K562 (cell line): ENCODE measurements around the gene NSUN2. TPM values are rescaled to one million over a fixed set of nuclear protein-coding genes. Genes with fewer than 3 reads are reported as not detected.

Experiments
- ATAC-seq: fragments of 200-7000 bp; cut with Tn5 transposase; 3 replicates; pipeline ENCODE4 v1.9.1; 2020; ENCODE audit warnings: moderate library complexity
- BruUV-seq: library from RNA; stranded (reverse); fragments of 400-500 nt; replicated peaks from 2 replicates; lab custom pipeline; 2021; lab: Mats Ljungman, UMichigan
- CTCF ChIA-PET: fragments of 300-600 bp; formaldehyde crosslinking; extraction: SDS; loops from one replicate; lab custom pipeline; 2021; ENCODE audit warnings: low intra/inter-chr PET ratio; lab: Yijun Ruan, JAX
- POLR2A ChIA-PET: fragments of 300-600, 350-650 bp; sonication (Branson Sonifier 250); formaldehyde crosslinking; extraction: SDS; loops from one replicate; lab custom pipeline; 2021; ENCODE audit warnings: antibody characterized with exemption, inconsistent platforms; lab: Yijun Ruan, JAX
- DNase-seq, 4 experiments: peaks; one replicate each; pipeline versions ENCODE4 v3.0.0 to v3.0.0-alpha.2; 2011 to 2018; ENCODE audit warnings: low spot score in 3 of 4, mixed read lengths in 3 of 4; ENCODE audit errors: extremely low read depth in 1 of 4
- FAIRE-seq: peaks from 2 replicates; lab custom pipeline; 2011; peaks lifted over from hg19 to GRCh38; lab: Jason Lieb, UNC
- H2AFZ ChIP-seq: 2 replicates; pipeline ENCODE4 v1.6.0; 2011; ENCODE audit warnings: low read depth, low read length, control low read depth, inconsistent platforms
- H3K27ac ChIP-seq: fragments of 200-600 bp; 3 replicates; pipeline ENCODE4 v1.8.0; 2011; ENCODE audit warnings: low read depth, mild to moderate bottlenecking, control low read depth, inconsistent platforms, low read length, moderate library complexity, mixed read lengths; ENCODE audit errors: extremely low read depth
- H3K27me3 ChIP-seq, 2 experiments: fragments of 300-600 bp in 1 of 2; 2 replicates in 1 of 2; 3 replicates in 1 of 2; pipeline versions ENCODE4 v1.6.0 to v1.8.0; 2011; ENCODE audit warnings: inconsistent platforms in 2 of 2, low read length in 2 of 2, mild to moderate bottlenecking in 1 of 2, mixed read lengths in 1 of 2, moderate library complexity in 1 of 2; ENCODE audit not compliant: control insufficient read depth in 2 of 2, insufficient read depth in 2 of 2
- H3K36me3 ChIP-seq: fragments of 300-600 bp; 3 replicates; pipeline ENCODE4 v1.8.0; 2011; ENCODE audit warnings: mild to moderate bottlenecking, low read length, inconsistent platforms; ENCODE audit not compliant: control insufficient read depth, insufficient read depth
- H3K4me1 ChIP-seq, 2 experiments: fragments of 200-600 bp in 1 of 2; replicated peaks in 1 of 2; 2 replicates in 1 of 2; 3 replicates in 1 of 2; pipeline versions ENCODE4 v1.5.1 to v1.8.0; 2011; ENCODE audit warnings: inconsistent platforms in 2 of 2, low read length in 2 of 2, mild to moderate bottlenecking in 1 of 2, mixed read lengths in 1 of 2, moderate library complexity in 1 of 2; ENCODE audit not compliant: control insufficient read depth in 2 of 2, insufficient read depth in 2 of 2
- H3K4me2 ChIP-seq: 2 replicates; pipeline ENCODE4 v1.6.1; 2011; ENCODE audit warnings: low read length, control low read depth, inconsistent platforms, mixed read lengths; ENCODE audit not compliant: insufficient read depth
- H3K4me3 ChIP-seq: fragments of 200-600 bp; sonication (generic), shearing (Covaris generic); 2 replicates; pipeline ENCODE4 v1.5.1; 2016; ENCODE audit warnings: control low read depth, inconsistent platforms
- H3K79me2 ChIP-seq: fragments of 200-600 bp; 3 replicates; pipeline ENCODE4 v1.8.0; 2011; ENCODE audit warnings: low read length, inconsistent platforms; ENCODE audit not compliant: control insufficient read depth, insufficient read depth
- H3K9ac ChIP-seq, 2 experiments: 2 replicates each; pipeline versions ENCODE4 v1.6.0 to v1.6.1; 2011; ENCODE audit warnings: low read depth in 2 of 2, low read length in 2 of 2, control low read depth in 1 of 2, inconsistent platforms in 1 of 2, mild to moderate bottlenecking in 1 of 2, mixed read lengths in 1 of 2; ENCODE audit not compliant: insufficient read depth in 1 of 2
- H3K9me1 ChIP-seq: one replicate; pipeline ENCODE4 v1.6.0; 2011; ENCODE audit warnings: inconsistent platforms, mild to moderate bottlenecking, low read length, moderate library complexity; ENCODE audit not compliant: control insufficient read depth, insufficient read depth
- H3K9me3 ChIP-seq: replicated peaks from 2 replicates; pipeline ENCODE4 v1.5.1; 2011; ENCODE audit warnings: low read depth, low read length, inconsistent platforms; ENCODE audit not compliant: control insufficient read depth, insufficient read depth
- H4K20me1 ChIP-seq: replicated peaks from 2 replicates; pipeline ENCODE4 v1.6.1; 2011; ENCODE audit warnings: low read length, inconsistent platforms, mixed read lengths; ENCODE audit not compliant: control insufficient read depth, insufficient read depth
- GATA2 ChIP-seq: sonication (generic); formaldehyde crosslinking; IDR thresholded peaks from 2 replicates; pipeline ENCODE4 v1.4.0; 2020; ENCODE audit warnings: mild to moderate bottlenecking, missing genetic modification reagents
- LARP7 ChIP-seq: fragments of 450-650 bp; IDR thresholded peaks from 2 replicates; pipeline ENCODE4 v1.6.1; 2016
- POLR2G ChIP-seq: fragments of 200-400 bp; formaldehyde crosslinking; IDR thresholded peaks from 2 replicates; pipeline ENCODE4 v1.6.1; 2017; ENCODE audit warnings: low read depth, mild to moderate bottlenecking, antibody characterized with exemption, low read length, moderate library complexity
- SMAD4 ChIP-seq: fragments of 250-450 bp; sonication (Bioruptor Pico); conservative IDR thresholded peaks from 2 replicates; pipeline ENCODE4 v1.8.0; 2021; ENCODE audit warnings: inconsistent platforms, mild to moderate bottlenecking, moderate library complexity
- TSHZ1 ChIP-seq: fragments of 250-450 bp; sonication (Bioruptor Pico); IDR thresholded peaks from 2 replicates; pipeline ENCODE4 v1.4.0; 2020; ENCODE audit warnings: mild to moderate bottlenecking, moderate library complexity
- WGBS: fragments of 100-300 bp; shearing (Covaris generic); methylation state at CpG from one replicate; pipeline ENCODE4 v1.1.6; 2016; ENCODE audit warnings: low coverage, mixed read lengths; ENCODE audit not compliant: insufficient coverage; ENCODE audit errors: missing lambda C conversion rate; 5-methylcytosine and 5-hydroxymethylcytosine counted together
- in situ Hi-C: fragments of 300-500 bp; cut with MboI; formaldehyde crosslinking; loops from 4 replicates; pipeline ENCODE4 v1.15.0; 2018; ENCODE audit warnings: inconsistent platforms, mixed read lengths
- intact Hi-C: fragments of 100-400 bp; cut with micrococcal nuclease; formaldehyde crosslinking; loops from 2 replicates; pipeline ENCODE4 v1.14.2; 2022
- polyA plus RNA-seq, 8 experiments: library from polyadenylated mRNA; depleted of rRNA in 4 of 8; stranded (reverse) in 5 of 8; unstranded in 3 of 8; fragments of >200 nt; fragmentation: Nextera tagmentation in 2 of 8; fragmentation: Illumina TruSeq in 1 of 8; extraction: Ambion mirVana in 2 of 8; extraction: Trizol in 1 of 8; gene quantifications; 2 replicates each; pipeline versions ENCODE4 v1.2.1 to v1.2.3, GENCODE V29; 2011 to 2014; ENCODE audit warnings: inconsistent platforms in 1 of 8, missing spikeins in 1 of 8
- total RNA-seq, 7 experiments: library from RNA; depleted of rRNA in 6 of 7; stranded (reverse); fragments of >200 nt in 6 of 7; fragmentation: Illumina TruSeq in 2 of 7; extraction: Trizol in 2 of 7; gene quantifications; 2 replicates each; pipeline versions ENCODE4 v1.2.1 to v1.2.3, GENCODE V29; 2011 to 2021; ENCODE audit warnings: low replicate concordance in 1 of 7

NSUN2 gene
- total and polyA plus RNA-seq, 9 of the 15 experiments (the other 6 are each of a cell fraction or from before 2014, with no cell fraction given), result 9.2 to 167 (median 127) TPM

- POLR2A ChIA-PET, result no interaction called here
- WGBS, result 92% methylated on average over 5 of the region's 5 CpGs
- CTCF ChIA-PET, result no interaction called here
Measured at GRCh38 chr5:6596388-6596787, 36.5 kb downstream of the NSUN2 start.

More at GRCh38 chr5:6596388-6596787, 36.5 kb downstream of the NSUN2 start:
- TF ChIP-seq LARP7 (no peak), TSHZ1 (no peak), SMAD4 (CRISPR knock-in tag) (no peak), GATA2 (no peak), POLR2G (0 out of 2 replicates have a peak, but pooled peaks have one; percentile 16)
- TF ChIP-seq, all 486 proteins: peak for 1
- intact Hi-C loops (no loop called here), in situ Hi-C loops (no loop called here)
- ATAC-seq, result no peak
- H3K27me3 ChIP-seq, result no peaks in the 10 kb centered on the region
- peaks cover 53% of the 10 kb centered on the region for H3K36me3 ChIP-seq
- H4K20me1 ChIP-seq, result no peaks in the 10 kb centered on the region
- DNase-seq, result no peak
- no TSS peak for BruUV-seq
- no peaks in the 10 kb centered on the region for H3K79me2 ChIP-seq
- no peak overlapping the region for H3K27ac ChIP-seq
- no peak overlapping the region for H3K4me3 ChIP-seq
- no peak overlapping the region for H3K4me2 ChIP-seq
- H3K4me1 ChIP-seq, result peaks cover 0 to 4% of the 10 kb centered on the region in 2 experiments; a peak in 2 of 5 replicates
- no peaks in the 10 kb centered on the region for H3K9me1 ChIP-seq
- FAIRE-seq, result no peak
- H3K9me3 ChIP-seq, result no peaks in the 10 kb centered on the region
- H2AFZ ChIP-seq, result no peak overlapping the region
- no peak overlapping the region for H3K9ac ChIP-seq
